HG03280 (cell line): ENCODE measurements around the gene NIPBL.
"Not testable (repeated sequence)": the region's sequence is repeated elsewhere in the genome, so short reads cannot be mapped to it uniquely, and the experiment has no call there.

Source experiments
- ATAC-seq: cut with Tn5 transposase; IDR thresholded peaks from one replicate; pipeline ENCODE4 v1.9.1; 2021; ENCODE audit warnings: mild to moderate bottlenecking, moderate library complexity; ENCODE audit not compliant: unreplicated experiment

The NIPBL gene

DNA sequence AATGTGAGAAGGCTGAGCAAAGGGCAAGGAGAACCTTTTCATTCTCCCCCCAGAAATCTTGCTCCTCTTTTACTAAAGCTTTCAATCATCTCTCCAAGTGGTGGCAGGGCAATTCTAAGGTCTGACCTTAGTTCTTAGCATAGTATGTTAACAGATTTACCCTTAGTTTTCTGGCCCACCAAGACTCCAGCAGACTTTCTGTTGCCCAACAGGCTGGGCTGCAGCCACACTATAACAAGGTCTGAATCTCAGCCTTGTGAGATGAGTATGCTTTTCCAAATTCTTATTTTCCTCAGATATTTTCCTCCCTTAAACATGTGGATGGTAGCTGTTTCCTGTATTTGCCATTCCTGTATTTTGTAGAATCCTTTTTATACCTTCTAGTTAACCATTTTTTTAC, 69.5 kb downstream of the NIPBL start:
- ATAC-seq = no peak

GRCh38 chr5:36948041-36948440, 71.5 kb downstream of the NIPBL start:
- no peak for ATAC-seq

DNA sequence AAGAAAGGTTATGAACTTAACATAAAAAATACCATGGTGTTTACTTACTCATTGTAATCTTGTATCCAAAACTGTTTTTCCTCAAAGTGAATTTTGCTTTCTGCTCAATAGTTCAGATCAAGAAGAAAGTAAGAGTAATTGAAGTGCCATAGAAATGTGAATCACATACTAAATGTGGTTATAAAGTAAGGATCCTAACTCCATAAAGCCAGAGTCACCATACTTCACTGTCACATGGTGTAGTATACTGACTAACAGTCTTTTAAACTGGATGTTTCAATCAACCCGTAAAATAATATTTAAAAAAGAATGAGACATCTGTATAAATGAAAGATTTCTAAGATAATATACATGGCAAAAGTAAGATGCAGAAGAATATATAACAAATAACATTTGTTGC, 72.1 kb downstream of the NIPBL start:
- ATAC-seq = no peak

DNA sequence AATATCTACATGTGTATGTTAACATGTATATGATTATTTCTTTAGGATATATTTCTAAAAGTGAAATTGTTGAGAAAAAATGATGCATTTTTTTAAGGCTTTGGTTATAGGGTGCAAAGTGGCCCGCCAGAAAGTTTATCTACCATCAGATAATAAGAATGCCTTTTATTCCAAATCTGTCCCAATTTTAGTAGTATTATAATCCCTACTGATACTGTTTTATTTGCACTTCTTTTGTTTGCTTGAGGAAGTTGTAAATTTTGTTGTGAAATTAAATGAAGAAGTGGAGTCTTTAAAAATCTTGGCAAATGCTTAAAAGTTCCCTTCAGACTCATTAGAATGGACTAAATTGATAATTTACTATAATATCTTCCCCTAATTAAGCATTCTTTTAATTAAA, 73.0 kb downstream of the NIPBL start:
- ATAC-seq = no peak

GRCh38 chr5:36950586-36951457, 74.3 kb downstream of the NIPBL start:
- no peak for ATAC-seq

GRCh38 chr5:36953043-36953442, 76.5 kb downstream of the NIPBL start:
- no peak for ATAC-seq

- no peak for ATAC-seq
Measured at GRCh38 chr5:36957953-36958537, 81.5 kb downstream of the NIPBL start.

GRCh38 chr5:36958612-36959011, 82.0 kb downstream of the NIPBL start:
- ATAC-seq = no peak

DNA sequence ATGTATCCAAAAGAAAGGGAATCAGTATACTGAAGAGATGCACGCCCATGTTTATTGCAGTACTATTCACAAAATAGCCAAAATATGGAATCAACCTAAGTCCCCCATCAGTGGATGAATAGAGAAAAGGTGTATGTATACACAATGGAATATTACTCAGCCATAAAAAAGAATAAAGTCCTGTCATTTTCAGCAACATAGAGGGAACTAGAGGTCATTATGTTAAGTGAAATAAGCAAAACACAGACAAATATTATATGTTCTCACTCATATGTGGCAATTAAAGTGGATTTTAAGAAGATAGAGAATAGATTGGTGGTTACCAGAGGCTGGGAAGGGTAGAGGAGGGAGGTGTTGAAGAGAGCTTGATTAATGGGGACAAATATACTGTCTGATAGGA, 88.6 kb downstream of the NIPBL start:
- ATAC-seq = no peak

DNA sequence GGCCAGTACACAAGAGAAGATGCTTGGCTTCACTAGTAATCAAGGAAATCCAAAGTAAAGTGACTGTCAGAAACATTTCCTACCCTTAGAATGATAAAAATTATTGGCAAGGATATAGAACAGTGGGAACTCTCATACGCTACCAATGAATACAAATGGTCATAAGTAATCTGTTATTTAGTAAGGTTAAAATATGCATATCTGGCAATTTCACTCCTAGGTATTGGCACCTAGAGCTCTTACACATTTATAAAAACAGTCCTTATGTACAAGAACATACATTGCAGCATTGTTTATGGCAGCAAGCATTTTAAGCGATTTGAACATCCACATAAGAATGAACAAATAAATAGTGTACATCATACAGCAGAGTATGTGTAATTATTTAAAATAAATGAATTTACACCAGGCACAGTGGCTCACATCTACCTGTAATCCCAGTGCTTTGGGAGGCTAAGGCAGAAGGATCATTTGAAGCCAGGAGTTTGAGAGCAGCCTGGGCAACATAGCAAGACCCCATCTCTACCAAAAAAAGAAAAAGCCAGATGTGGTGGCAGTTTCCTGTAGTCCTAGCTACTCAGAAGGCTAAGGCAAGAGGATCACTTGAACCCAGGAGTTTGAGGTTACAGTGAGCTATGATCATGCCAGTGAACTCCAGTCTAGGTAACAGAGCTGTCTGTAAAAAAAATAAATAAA, 93.3 kb downstream of the NIPBL start:
- ATAC-seq = no peak

DNA sequence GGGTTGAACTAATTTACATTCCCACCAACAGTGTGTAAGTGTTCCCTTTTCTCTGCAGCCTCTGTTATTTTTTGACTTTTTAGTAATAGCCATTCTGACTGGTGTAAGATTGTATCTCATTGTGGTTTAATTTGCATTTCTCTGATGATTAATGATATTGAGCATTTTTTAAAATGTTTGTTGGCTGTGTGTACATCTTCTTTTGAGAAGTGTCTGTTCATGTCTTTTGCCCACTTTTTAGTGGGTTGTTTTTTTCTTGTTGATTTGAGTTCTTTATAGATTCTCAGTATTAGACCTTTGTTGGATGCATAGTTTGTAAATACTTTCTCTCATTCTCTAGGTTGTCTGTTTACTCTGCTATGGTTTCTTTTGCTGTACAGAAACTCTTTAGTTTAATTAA, 101.6 kb downstream of the NIPBL start:
- ATAC-seq = no peak

- no peak for ATAC-seq
Measured at GRCh38 chr5:36982146-36982545, 105.6 kb downstream of the NIPBL start.

- no peak for ATAC-seq
Measured at GRCh38 chr5:36985387-36985786, 108.8 kb downstream of the NIPBL start.

GRCh38 chr5:36988396-36988795, 111.8 kb downstream of the NIPBL start:
- no peak for ATAC-seq

GRCh38 chr5:36998578-36998977, 122.0 kb downstream of the NIPBL start:
- ATAC-seq = no peak

DNA sequence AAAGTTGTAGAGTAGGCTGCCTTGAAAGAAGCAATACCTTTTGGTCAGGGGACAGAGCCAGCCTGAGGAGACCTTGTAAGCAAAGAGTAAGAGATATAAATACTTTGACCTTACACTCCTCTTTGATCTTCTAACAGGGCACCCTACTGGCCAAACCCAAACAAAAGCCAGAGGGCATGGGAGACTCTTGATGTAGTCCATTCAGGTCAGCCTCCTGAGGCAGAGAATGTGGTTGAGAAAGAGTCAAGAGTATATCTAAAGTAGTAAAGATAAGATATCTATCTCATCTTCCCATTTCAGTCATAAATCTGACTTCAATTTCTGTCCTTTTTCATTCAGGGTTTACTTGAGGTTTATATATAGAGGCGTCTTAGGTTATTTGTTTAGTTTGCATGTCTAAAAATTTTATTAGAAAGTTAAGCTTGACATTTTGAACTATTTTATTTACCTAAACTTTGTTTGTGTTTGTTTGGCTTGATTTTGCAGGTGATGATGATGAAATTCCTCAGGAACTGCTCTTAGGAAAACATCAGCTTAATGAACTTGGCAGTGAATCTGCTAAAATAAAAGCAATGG, 125.7 kb downstream of the NIPBL start:
- ATAC-seq = no peak

DNA sequence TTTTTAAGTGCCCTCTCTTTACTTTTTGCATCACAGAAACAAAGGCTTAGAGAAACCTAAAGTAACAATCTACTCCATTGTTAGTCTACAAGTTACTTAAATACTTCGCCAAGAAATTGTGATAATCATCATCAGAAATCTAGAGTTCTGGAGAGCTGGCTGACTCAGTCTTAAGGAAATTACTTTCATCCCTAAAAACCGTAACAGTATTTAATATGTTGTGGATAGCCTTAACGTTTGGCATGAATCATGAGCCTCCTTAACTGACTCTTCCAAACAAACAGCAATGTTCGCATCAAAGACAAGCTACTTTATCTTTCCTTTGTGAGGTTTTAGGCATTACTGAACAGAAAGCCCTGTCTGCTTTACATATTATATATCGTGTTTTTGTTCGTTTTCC, 128.7 kb downstream of the NIPBL start:
- no peak for ATAC-seq

DNA sequence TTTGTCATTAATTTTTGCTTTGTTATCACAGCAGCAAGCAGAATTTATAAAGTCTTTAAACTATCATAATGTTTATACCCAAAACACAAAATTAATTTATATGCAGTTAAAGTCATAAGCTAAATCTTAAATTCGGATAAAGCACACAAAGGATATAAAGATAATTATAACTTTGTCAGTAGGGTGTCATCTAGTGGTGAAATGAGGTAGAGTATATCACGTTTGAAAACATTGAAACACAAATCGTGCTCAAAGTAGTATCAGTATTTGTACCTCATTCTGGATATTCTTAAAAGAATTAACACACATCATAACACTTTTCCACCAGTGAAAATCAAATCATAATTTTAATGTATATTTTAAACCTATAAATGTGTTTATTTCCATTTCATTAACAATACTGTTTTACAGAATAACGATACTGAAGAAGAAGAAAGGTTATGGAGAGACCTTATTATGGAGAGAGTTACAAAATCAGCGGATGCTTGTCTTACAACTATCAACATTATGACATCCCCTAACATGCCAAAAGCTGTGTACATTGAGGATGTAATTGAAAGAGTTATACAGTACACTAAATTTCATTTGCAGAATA, 129.5 kb downstream of the NIPBL start:
- no peak for ATAC-seq

- not testable (repeated sequence) for ATAC-seq
Measured at GRCh38 chr5:37013181-37013580, 136.6 kb downstream of the NIPBL start.

- ATAC-seq = no peak
Measured at GRCh38 chr5:37014321-37014720, 137.8 kb downstream of the NIPBL start.
